ENCODE measurements around the gene THSD4.

Gene THSD4

DNA sequence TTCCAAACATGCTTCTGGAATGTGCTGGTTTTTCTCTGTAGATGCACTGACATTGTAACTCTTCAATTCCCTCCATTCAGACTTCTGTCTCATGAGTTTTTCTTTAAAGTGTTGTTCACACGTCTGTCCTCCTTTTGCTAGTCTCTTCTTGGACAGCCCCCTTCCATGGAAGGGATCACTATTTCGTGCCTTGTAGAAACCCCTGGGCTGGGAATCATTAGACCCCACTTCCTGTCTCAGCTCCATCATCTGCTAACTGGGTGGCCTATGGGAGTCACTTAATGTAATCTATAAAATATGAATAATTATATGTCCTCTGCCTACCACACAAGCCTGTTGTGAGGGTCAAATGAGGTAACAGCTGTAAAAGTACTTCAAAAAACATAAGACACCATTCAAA, 110.6 kb downstream of the THSD4 start:
- DNase-seq (ENCODE audit: low spot score): no peak

DNA sequence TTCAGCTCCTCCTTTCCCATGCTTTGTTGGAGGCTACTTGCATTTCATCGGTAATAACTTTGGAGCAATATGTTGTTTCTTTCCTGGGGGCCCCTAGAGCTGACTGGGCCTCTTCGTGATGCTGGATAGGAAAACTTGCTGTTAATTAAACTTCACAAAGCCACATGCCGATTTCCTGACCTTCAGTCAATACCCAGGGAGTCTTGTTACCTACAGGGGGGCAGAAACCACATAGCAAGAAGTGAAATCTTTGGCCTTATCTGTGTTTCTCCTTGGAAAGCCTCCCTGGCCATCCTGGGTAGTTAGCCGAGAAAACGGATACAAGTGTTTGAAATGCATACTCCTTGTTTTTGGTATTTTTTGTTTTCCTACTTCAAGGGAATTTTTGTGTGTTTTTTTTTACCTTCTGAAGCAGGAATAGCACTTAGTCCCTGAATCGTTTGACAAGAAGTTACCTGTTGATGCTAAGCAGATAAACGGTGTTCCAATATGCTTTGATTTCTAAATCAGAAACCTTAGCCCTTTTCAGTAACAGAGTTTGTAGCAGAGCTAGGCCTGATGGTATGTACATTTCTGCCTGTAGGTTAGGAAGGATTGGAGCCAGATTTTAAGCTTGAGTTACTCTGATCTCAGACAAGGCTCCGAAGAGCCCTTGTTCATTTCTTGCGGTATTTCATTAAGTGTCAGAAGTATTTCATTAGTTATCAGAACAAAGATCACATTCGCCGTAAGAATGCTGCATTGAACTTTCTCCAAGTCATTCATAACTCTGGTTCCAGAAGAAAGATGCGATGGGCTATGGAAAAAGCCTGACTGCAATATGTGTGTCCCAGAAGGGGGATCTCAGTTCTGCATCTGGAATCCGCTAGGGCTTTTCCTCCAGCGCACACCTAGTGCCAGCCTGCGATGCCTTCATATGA, 111.5 kb downstream of the THSD4 start:
- no peak for DNase-seq (ENCODE audit: low spot score)

DNA sequence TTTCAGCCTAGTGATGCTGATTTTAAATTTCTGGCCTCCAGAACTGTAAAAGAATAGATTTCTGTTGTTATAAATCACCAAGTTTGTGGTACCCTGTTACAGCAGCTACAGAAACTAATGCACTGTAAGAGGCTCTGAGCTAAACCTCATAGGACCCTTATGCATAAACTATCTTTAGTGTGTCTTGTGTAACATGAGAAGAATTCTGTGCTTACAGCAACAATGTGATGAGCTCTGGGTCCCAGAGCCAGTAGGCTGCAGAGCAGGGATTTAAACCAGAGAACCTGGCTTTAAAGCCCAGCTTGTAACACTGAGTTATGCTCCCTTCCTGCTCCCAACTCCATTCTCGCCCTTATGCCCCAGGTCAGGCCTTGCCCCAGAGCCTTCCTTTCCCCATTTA, 113.1 kb downstream of the THSD4 start:
- no peak for DNase-seq (ENCODE audit: low spot score)

DNA sequence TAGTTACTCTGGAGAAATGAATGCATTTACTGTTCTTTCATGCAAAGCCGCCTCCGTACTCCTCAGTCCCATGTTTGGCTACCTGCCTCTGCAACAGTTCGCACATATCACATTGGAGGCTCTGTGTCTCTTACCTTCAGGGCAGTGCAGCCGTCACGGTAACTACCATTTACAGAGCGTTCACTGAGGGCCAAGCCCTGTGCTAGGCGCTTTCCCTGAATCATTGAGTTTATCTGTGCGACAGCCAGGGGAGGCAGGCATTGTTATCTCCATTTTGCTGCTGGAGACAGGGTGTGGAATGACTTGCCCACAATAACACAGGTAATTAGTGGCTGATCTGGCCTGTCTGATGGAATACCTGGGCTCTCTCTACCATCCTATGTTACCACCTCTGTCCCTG, 115.0 kb downstream of the THSD4 start:
- DNase-seq (ENCODE audit: low spot score): no peak

DNA sequence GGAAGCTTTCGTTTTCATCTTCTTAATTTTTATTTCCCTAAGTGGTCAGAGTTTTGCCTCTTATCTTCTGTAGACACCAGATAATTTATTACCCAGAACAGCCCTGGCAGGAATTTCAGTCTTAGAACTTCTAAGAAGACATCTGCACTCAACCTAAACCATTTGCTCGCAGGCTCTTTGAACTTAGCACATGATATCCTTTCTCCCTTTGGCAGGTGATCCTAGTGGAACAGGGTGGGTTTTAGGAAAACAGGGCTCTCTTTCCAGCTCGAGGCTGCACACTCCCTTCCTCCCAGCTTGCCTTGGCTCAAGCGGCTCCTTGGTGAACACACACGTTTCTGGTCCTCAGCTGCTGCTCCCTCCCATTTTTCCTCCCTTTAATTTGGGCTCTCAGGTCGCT, 116.5 kb downstream of the THSD4 start:
- no peak for DNase-seq (ENCODE audit: low spot score)

DNA sequence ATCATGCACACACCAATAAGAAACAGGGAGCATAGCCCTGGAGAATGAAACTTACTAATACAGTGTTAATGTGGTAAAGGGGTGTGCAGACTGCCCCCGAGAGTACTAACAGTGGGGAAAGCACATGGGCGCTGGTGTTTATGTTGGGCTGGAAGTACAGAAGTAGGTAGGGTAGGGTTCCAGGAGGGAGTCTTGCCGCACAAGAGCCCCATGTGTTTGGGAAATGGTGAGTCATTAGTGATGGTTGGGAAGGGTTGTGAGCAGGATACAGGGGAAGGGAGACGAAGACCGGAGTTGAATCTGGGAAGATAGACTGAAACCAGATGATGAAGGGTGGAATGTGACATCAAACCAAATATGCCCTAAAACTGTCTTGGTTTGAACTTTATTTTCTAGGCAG, 117.1 kb downstream of the THSD4 start:
- no peak for DNase-seq (ENCODE audit: low spot score)

DNA sequence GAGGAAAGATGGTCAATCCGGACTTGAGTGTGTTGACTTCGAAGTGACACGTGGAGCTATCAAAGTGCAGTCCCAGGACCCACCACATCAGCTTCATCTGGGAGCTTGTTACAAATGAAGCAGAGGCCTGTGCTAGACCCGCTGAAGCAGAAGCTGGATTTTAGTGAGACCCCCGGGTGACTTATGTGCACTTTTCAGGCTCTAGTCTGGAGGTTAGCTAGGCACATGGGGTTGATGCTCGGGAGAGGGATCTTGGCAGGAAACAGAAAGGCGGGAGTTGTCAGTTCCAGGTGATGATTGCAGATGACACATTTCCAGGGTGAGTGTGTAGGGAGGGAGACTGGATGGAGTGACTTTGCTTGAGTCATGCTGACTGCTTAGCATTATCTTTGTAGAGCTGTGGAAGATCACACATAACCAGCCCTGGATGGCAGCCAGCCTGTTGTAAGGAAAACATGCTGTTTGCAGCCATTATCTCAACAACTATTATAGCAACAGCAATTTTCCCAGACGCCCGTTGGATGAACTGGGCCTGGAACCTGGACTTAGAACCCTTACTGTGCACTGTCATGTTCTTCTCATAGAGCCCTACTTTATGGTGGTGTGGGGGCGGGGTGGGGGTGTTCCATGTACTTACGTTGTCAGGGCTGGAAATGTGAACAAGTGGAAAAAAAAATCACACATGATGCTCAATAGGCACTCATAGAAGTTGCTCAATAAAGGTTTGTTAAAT, 122.4 kb downstream of the THSD4 start:
- peak; percentile 25 for DNase-seq (ENCODE audit: low spot score)

DNA sequence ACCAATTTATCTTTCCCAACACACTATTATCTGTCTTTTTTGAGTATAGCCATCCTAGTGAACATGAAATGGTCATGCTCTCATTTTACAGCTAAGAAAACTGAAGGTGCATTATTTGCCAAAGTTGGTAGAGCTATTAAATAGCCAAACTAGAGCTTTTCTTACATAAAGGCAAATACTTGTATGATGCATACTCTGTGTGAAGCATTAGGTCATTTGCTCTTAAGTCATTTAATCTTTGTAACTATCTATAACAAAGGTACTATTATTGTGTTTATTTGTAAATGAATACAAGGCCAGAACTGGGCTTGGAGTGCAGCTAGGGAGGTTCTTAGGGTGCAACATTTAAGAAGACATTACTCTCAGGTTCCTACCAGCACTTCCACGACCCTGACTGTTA, 123.7 kb downstream of the THSD4 start:
- DNase-seq (ENCODE audit: low spot score): no peak

DNA sequence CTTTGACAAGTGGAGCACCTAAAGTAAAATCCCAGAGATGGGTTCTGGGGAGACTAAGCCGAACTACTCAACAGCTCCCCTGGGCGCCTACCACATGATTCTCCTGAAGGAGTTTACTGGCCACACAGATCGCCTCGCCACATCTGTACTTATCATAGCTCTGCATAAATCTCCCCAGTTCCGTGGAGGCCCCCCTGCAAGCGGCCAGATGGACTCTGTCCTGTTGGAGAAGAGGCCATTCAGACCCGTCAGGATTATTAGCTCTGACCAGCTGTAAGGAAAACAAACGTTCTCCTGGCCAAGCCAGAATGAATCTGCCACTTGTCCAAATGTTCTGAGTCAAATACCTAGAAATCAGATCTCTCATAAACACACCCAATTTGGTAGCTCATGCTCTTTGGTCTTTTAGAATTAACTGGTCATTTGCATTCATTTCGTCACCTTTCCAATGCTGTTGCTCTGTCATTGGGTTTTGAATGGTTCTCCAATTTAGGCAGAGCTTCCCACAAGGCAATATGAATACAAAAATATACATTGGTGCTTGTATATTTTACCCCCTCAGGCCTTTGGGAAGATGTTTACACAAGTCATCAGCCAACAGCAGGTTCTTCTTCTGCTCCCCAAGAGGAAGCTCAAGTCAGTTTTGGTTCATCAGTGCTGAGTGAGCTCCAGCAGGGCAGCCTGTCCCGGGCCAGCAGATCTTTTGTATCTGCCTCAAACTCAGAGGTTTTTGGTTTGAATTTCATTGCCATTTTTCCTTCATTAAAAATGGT, 124.5 kb downstream of the THSD4 start:
- DNase-seq (ENCODE audit: low spot score): no peak

DNA sequence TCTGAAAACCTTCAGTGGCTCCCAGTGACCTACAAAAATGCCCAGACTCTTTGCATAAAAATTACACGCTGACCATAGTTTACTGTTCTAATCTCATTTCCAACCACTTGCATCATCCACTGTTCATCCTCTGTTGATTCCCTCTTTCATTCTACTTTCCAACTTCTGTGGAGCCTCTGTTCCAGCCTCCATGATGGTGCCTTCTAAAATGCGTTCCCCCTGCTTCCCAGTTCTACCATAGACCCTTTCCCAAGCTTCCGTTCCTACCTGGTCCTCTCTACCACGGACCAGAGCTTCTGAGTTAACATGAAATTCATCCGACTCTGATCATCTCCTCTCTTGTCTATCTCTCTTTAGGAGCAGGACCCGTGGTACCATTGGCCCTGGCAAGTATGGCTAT, 127.0 kb downstream of the THSD4 start:
- DNase-seq (ENCODE audit: low spot score): no peak

DNA sequence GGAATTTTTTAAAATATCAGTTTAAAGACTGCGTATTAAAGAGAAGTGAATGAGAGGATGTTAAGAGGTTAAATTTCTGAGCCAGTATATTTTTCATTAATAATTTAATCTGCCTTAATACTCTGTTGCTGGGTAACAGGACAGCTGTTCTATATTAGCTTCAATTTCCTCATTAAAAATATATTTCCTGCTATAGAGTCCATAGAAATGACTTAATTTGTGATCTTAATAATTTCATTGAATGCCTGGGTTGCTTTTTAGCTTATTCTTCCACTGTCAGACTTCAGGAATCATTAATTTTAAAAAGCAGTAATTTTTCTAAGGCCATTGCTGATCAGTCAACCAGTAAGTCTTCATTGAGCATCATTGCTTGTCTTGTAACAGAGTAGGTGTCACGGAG, 129.0 kb downstream of the THSD4 start:
- DNase-seq (ENCODE audit: low spot score): no peak

DNA sequence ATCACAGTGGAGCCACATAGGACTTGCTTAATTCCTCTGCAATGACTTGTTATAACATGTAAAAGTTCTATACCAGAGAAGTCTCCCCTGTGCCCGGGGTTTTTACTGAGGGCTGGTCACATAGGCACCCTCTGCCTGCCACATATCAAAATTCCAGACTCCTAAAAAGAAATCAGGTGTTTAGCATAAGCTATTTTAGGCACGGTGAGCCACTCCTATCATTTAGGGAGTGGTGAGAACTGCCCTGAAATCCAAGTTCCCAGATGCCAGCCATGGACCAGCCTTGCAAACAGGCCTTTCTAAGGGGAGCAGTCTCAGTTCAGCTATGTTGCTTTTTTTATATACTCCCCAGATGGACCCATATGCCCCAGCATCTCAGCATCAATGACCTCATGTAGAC, 130.3 kb downstream of the THSD4 start:
- no peak for DNase-seq (ENCODE audit: low spot score)

DNA sequence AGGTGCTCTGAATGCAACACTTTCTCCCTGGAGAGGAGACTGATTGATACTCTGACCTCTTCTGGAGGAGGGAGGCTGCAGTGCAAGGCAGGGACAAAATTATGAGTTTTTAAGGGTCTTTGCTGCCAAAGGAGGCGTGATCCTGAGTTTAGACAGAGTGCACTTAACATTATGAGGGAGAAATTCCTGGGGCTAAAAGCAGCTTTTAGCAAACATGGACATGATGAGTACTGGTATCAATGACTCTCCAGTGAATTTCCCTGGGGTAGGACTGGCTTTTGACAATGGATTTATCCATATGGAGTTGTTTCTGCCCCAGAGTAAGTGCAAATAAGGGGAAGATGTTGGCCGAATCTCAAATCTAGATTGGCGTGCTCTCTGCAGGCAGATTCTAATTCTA, 133.1 kb downstream of the THSD4 start:
- DNase-seq (ENCODE audit: low spot score): no peak

DNA sequence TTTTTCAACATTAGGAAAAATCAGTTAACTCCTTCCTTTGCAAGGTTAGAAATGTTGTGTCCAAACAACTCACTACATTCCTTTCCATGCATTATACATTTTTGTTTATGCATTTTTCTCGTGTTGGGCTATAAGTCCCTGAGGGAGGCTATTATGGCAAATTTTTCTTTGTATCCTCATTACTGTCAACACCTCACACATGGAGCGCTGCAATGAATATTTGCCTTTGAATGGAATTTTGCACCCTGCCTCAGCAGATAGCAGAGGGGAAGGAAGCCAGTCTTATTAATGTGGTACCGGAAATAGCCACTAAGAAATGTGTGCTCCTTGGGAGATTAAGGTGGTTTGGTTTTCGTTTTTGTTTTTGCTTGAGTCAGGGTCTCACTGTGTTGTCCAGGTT, 134.7 kb downstream of the THSD4 start:
- DNase-seq (ENCODE audit: low spot score): no peak

DNA sequence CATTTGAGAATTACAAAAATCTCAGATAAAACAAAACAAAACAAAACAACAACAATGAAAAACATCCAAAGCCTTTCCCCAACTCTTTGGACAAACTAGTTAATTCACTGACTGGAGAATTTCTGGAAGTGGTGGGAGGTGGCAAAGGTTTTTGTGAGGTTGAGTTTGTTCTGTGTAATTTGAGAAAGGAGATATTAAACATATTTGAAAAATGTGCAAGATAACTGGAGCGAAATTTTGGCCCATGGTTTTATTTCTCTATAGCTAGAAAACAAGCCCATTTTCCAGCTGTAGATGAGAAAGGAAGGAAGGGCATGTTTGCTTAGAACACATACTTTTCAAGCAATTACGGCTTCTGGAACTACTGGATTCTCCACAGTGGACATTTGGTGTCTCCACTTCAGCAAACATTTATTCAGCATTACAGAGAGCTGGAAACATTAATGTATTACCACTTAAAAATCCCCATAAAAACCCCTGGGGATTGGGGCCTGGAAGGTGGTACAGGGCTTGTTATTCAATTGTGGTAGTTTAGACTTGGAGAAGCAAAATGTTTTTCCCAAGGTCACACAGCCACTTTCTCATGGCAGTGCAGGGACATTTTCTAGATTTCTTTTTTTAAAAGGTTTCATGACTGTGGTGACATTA, 135.8 kb downstream of the THSD4 start:
- DNase-seq (ENCODE audit: low spot score): no peak

DNA sequence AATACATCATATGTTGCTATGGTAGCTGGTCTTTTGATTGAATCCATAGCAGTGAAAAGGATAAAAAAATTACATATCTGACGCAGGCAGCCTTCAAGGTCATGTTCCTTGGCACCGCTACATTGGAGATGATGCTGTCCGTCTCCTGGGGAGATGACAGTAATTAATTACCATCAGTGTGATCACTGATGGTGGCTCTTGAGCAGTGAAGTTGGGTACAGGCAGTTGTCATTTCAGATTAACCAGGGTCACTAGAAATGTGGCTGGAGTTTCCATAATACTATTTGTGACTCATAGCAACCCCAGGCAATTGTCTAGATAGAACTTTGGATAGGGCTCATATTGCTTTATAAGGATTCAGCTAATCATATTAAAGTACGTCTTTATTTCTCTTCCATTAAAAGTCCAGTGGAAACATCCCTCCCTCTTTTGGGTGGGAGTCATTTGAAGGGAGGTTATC, 136.3 kb downstream of the THSD4 start:
- no peak for DNase-seq (ENCODE audit: low spot score)

DNA sequence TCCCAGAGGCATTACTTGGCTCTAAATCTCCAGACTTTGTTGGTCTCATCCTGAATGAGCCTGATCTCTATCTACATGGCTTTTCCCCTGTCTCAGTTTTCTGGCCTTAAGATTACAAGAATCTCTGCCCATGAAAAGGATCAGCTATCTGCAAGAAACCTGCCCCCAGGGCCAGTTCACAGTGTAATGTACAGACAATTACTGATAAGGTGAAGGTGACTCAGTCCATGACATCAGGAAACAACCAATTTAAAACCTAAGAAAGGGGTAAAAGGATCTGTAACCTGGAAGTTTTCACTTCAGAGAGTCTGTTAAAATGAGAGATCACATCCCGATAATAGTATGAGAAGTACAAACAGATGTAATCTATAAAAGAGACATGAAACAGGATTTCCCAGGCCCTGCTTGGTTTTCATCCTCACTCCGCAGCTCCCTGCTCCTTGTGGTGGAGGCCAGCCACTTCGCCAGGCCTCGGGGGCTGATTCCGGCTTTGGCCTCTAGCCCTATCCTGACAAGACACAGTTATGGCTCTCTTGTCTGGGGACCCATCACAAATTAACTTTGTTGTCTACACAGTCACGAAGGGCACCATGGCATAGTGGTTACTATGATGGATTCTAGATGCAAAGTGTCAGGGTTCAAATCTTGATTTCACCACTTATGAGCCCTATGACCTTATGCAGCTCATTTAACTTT, 136.9 kb downstream of the THSD4 start:
- DNase-seq (ENCODE audit: low spot score): no peak

DNA sequence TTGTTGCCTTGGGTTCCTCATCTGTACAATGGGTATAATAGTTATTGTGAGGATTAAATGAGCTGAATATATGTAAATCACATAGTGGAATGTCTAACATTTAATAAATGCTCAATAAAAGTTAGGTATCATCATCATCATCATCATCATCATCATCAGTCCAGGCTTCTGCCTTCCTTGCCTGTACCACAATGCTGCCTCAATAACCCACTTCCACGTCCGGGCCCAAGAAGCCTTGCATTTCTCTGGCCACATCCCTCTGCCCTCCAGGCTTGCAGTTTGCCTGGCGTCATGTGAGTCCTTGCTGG, 137.4 kb downstream of the THSD4 start:
- no peak for DNase-seq (ENCODE audit: low spot score)

DNA sequence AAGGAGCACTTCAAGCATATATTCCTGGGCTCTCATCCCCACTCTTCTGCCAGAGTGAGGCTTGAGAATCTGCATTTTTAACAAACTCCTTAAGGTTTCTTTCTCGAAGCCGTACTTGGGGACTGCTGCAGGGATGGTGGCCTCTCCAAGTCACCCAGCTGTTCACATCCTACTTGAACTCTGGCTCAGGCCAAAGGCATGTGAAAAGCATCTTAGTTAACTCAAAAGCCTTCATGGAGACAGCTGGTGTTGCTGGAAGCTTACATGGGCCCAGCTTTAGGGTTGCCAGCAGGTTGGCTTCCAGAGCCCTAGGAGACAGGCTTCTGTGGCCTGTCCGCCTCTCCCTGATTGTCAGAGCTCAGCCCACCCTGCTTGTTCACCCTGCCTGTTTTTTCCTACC, 139.2 kb downstream of the THSD4 start:
- DNase-seq (ENCODE audit: low spot score): no peak

DNA sequence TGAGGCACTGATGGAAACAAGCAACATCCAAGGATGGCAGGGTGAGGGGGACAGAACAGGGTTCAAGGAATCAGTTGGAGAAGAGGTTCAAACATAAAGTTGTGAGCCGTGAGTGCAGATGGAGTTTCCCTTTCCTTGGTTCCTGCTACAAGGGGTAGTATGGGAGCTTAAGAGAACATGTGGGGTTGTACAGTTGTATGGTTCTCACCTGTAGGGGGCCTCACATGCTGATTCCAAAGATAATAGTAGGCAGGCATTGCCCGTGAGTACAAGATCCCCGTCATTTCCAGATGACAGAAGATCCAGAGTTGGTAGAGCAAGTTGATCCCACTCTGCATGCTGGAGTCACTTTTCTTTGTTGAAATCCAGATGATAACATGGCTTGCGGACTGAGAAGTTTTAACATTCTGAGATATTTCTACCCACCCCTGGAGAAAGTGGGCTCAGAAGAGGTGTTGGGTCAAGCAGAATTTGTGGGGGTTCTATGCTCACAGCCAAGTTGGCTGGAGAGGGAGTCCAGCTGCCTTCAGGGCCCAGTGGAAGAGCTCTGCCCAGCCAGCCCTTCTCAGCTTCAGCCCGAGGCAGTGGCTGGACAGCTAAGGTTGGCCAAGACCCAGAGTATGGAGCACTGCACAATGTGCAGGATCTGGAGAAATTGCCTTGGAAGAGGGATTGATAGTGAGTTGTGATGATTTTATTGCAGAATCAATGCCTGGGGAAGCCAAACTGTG, 141.8 kb downstream of the THSD4 start:
- no peak for DNase-seq (ENCODE audit: low spot score)

DNA sequence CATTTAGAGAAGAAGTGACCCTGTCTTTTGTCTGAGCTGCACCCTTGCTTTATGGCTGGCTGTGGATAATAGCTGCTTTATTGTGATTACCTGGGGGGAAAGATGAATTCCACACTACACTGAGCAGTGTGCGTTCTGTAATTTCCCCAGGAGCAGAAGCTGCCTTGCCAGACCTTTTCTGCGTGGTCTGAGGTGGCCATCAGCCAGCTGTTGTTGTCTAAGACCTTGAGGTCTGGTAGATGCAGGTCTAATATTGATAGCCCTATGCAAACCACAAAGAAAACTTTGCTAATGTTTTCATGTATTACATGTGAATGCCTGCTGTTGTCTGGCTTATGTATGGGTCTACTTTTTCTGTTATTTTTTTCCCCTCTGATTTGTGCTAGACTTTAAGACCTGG, 144.6 kb downstream of the THSD4 start:
- no peak for DNase-seq (ENCODE audit: low spot score)
